Urinary bladder (tissue), 4 donors: Measurements from ENCODE around the gene CLEC5A. TPM values are rescaled to one million over a fixed set of nuclear protein-coding genes. Genes with fewer than 3 reads are reported as not detected.
"Not testable (repeated sequence)": the region's sequence is repeated elsewhere in the genome, so short reads cannot be mapped to it uniquely, and the experiment has no call there.

Experiments used
- DNase-seq: peaks from one replicate; pipeline ENCODE4 v3.0.0-alpha.2; 2015; ENCODE audit errors: extremely low spot score
- H3K27ac ChIP-seq: one replicate; pipeline ENCODE4 v1.5.1; 2013; ENCODE audit warnings: low read depth, mild to moderate bottlenecking, moderate library complexity
- H3K36me3 ChIP-seq: one replicate; pipeline ENCODE4 v1.6.1; 2013; ENCODE audit warnings: mild to moderate bottlenecking, moderate library complexity; ENCODE audit not compliant: insufficient read depth
- H3K4me1 ChIP-seq: one replicate; pipeline ENCODE4 v1.6.1; 2013; ENCODE audit warnings: mild to moderate bottlenecking, moderate library complexity; ENCODE audit not compliant: insufficient read depth
- H3K4me3 ChIP-seq: one replicate; pipeline ENCODE4 v1.5.1; 2013; ENCODE audit warnings: low read depth, low read length
- WGBS: extraction: QIAGEN DNeasy Blood & Tissue Kit; methylation state at CpG from one replicate; pipeline ENCODE4 v1.1.7; 2013; 5-methylcytosine and 5-hydroxymethylcytosine counted together
- polyA plus RNA-seq: library from polyadenylated mRNA; stranded (reverse); fragments of 200-250 nt; gene quantifications from one replicate; pipeline ENCODE4 v1.2.3, GENCODE V29; 2013
- total RNA-seq: library from RNA; depleted of rRNA; stranded (reverse); fragments of >200 nt; gene quantifications from one replicate; pipeline ENCODE4 v1.2.3, GENCODE V29; 2014
- donor health status: healthy with polysubstance abuse.
- donor health status: healthy.

Gene CLEC5A
- total and polyA plus RNA-seq, 2 donors: 0.16 to 0.38 TPM

DNA sequence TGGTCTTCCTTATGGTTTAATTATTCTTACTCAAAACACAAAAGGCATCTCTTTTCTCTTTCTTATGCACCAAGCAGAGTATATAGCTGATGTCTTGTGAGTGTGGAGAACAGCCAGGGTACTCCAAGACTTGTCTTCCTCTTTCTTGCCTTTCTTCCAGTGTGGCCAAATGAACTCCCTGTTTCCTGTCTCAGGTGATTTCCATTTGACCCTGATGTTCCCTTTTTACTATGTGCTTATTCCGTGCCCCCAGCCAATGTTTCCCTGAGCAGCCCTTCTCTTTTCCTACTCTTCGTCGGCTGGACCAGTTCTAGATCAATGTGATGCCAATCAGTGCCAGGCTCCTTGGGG, 18.0 kb downstream of the CLEC5A start:
- WGBS: 87% methylated on average over 3 of the region's 3 CpGs
- H3K27ac ChIP-seq: no peak overlapping the region
- no peak for DNase-seq
- H3K4me1 ChIP-seq: no peaks in the 10 kb centered on the region
- H3K36me3 ChIP-seq: no peaks in the 10 kb centered on the region
- H3K4me3 ChIP-seq: no peak overlapping the region

GRCh38 chr7:141928146-141928844, 18.5 kb downstream of the CLEC5A start:
- 43% methylated on average over 2 of the region's 2 CpGs for WGBS

GRCh38 chr7:141920281-141920680, 26.5 kb downstream of the CLEC5A start:
- Histone ChIP-seq H3K4me1 (no peaks in the 10 kb centered on the region), H3K4me3 (no peak overlapping the region), H3K36me3 (no peaks in the 10 kb centered on the region), H3K27ac (no peak overlapping the region)
- DNase-seq: no peak
- 82% methylated on average over 1 of the region's 1 CpG for WGBS

More at GRCh38 chr7:141928146-141928844, 18.5 kb downstream of the CLEC5A start:
- H3K4me3 ChIP-seq: no peak overlapping the region
- H3K36me3 ChIP-seq: no peaks in the 10 kb centered on the region
- H3K4me1 ChIP-seq: no peaks in the 10 kb centered on the region
- H3K27ac ChIP-seq: no peak overlapping the region
- no peak for DNase-seq

DNA sequence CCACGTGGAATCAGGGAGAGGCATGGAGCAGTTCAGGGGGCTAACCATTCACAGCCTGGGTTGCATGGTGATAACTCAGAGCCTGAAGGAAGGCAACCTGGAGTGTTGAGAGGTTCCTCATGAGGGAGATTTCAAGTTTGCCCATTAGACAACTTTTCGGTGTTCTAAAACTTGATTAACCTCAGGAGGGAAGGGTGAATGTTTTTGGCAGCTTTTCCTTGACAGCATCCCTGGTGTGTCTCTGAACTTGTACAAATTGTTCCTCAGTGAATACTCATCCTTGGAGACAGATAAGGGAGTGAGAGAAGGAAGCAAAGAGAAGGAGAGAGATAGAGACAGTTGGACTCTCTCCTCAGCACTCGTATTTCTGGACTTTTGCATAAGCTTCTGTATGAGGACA, 30.7 kb downstream of the CLEC5A start, which contains the start of gene OR9A4:
Gene OR9A4, plus strand, starts transcription at position 301 of the 400 bp plus-strand sequence. CDS start 2,477 bp downstream, outside the sequence.
- Histone ChIP-seq H3K4me3 (no peak within 1 kb of the TSS), H3K27ac (no peak within 1 kb of the TSS), H3K4me1 (no peaks in the 10 kb centered on the region), H3K36me3 (no peaks in the 10 kb centered on the region)
- WGBS: 73% methylated on average over 3 of the region's 3 CpGs
- DNase-seq: no peak

GRCh38 chr7:141915565-141915964, 31.2 kb downstream of the CLEC5A start:
- H3K4me3 ChIP-seq: no peak overlapping the region
- no peaks in the 10 kb centered on the region for H3K36me3 ChIP-seq
- no peak overlapping the region for H3K27ac ChIP-seq
- no peaks in the 10 kb centered on the region for H3K4me1 ChIP-seq
- no peak for DNase-seq
- WGBS: 66% methylated on average over 2 of the region's 2 CpGs

DNA sequence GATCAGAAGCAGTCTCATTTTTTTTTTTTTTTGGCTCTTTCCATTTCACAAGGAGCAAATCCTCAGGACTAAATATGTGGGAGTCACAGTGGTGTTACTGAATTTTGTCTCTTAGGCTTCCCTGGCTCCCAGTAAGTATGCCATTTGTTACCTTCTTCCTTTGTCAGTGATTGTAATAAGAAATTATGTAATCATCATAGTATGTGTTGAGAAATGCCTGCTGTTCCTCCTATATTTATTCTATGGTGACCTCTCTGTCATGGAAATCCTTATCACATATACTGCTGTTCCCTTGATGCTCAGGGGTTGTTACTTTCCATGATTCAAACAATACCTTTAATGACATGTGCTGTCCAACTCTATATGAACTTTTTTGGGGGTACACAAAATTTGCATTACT, 35.4 kb downstream of the CLEC5A start:
- no peaks in the 10 kb centered on the region for H3K36me3 ChIP-seq
- no peak overlapping the region for H3K4me3 ChIP-seq
- no peak overlapping the region for H3K27ac ChIP-seq
- H3K4me1 ChIP-seq: no peaks in the 10 kb centered on the region
- no peak for DNase-seq

- no peak for DNase-seq
- H3K27ac ChIP-seq: no peak overlapping the region
- WGBS: 75% methylated on average over 4 of the region's 4 CpGs
- H3K4me1 ChIP-seq: no peaks in the 10 kb centered on the region
- H3K36me3 ChIP-seq: no peaks in the 10 kb centered on the region
- H3K4me3 ChIP-seq: no peak overlapping the region
Measured at GRCh38 chr7:141906285-141906684, 40.5 kb downstream of the CLEC5A start.

- H3K36me3 ChIP-seq, H3K4me3 ChIP-seq, DNase-seq, H3K4me1 ChIP-seq, H3K27ac ChIP-seq: not testable (repeated sequence)
- 96% methylated on average over 3 of the region's 3 CpGs for WGBS
Measured at GRCh38 chr7:141899366-141899765, 47.4 kb downstream of the CLEC5A start.

- H3K4me1 ChIP-seq: no peaks in the 10 kb centered on the region
- WGBS: 72% methylated on average over 3 of the region's 3 CpGs
- no peaks in the 10 kb centered on the region for H3K36me3 ChIP-seq
- H3K27ac ChIP-seq: no peak overlapping the region
- no peak for DNase-seq
- no peak overlapping the region for H3K4me3 ChIP-seq
Measured at GRCh38 chr7:141891336-141891735, 55.4 kb downstream of the CLEC5A start.

DNA sequence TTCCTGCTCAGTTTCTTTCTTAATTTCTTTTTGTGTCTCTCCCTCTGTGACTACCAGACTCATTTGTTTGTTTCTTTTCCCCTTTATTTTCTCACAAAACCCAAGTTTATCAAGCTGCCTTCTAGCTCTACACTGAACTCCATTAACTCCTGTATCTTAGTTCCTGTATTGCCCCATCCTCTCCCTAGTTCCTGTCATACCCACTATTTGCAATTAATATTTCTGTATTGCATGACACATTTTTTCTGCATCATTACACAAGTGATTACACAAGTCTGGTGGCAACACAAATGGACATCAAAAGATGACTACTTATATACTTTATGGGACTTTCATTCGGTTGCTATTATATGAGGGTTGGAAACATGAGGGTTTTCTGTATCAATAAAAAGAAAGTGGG, 57.5 kb downstream of the CLEC5A start:
- WGBS: 91% methylated on average over 1 of the region's 1 CpG
- H3K4me1 ChIP-seq: no peaks in the 10 kb centered on the region

DNA sequence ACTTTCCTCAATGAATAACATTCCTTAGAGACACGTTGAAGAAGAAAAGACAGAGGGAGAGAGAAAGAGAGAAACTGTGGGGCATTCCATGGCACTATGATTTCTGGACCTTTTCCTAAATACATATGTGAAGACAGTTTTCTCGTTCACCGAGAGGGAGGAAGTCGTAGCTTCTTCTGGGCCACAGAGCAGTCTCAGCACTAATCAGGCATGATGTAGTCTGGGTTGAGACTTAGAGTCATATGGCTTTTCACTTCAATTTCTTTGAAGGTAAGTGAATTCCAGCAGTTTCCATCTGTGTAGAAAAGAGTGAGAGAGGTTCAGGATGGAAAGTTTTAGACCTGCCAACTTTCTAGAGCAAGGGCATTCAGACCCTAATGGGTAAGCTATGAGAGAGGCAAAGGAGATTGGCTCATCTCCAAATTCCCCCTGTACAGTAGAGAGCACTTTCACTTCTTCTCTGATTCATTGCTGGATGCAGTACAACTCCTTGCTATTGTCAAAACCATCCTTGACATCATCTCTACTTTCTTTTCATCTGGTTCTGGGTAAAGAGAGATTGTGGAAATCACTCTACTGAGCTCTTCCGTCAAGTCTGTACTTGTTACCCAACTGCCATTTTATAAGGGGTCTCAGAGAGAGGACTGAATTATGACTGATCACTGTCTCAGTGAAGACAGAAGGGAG, 62.1 kb downstream of the CLEC5A start:
- WGBS: 80% methylated on average over 5 of the region's 5 CpGs
- Histone ChIP-seq H3K4me3 (no peak overlapping the region), H3K36me3 (no peaks in the 10 kb centered on the region), H3K27ac (no peak overlapping the region), H3K4me1 (no peaks in the 10 kb centered on the region)
- DNase-seq: no peak

More for the DNA sequence above, 57.5 kb downstream of the CLEC5A start:
- H3K4me3 ChIP-seq: no peak overlapping the region
- no peaks in the 10 kb centered on the region for H3K36me3 ChIP-seq
- no peak overlapping the region for H3K27ac ChIP-seq
- no peak for DNase-seq

DNA sequence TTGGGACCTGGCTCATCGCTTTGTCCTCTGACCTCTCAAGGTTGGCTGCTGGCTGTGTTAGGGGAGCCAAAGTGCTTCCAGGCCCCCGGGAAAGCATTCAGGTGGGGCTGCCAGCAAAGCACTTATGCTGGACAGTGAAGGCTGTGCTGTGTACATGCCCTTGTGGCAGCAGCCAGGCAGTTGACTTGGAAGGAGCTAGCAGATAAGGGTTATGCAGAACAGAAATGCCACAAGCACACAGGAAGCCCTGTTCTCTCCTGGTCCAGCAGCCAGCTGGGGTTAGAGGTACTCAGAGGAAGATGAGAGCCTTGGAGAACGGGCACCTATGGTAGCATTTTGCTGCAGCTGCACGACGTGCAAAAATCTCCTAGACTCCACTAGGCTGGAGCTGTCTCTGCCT, 65.8 kb downstream of the CLEC5A start:
- Histone ChIP-seq H3K4me1 (no peaks in the 10 kb centered on the region), H3K4me3 (no peak overlapping the region), H3K36me3 (no peaks in the 10 kb centered on the region), H3K27ac (no peak overlapping the region)
- 74% methylated on average over 5 of the region's 5 CpGs for WGBS
- no peak for DNase-seq

- Histone ChIP-seq H3K27ac (no peak overlapping the region), H3K4me1 (no peaks in the 10 kb centered on the region), H3K4me3 (no peak overlapping the region), H3K36me3 (no peaks in the 10 kb centered on the region)
- 86% methylated on average over 3 of the region's 3 CpGs for WGBS
- no peak for DNase-seq
Measured at GRCh38 chr7:141877365-141877764, 69.4 kb downstream of the CLEC5A start.
